Stimulated activated CD4-positive, alpha-beta T cell treated with anti-CD3 and anti-CD28 coated beads, TNF-alpha, amount 100 ng/mL, for 48 hours (primary cell): ENCODE data around the gene GPR171.
"Not testable (repeated sequence)": the region's sequence is repeated elsewhere in the genome, so short reads cannot be mapped to it uniquely, and the experiment has no call there.

ENCODE experiments used
- DNase-seq, 3 donors: peaks; one replicate each; pipeline ENCODE4 v3.0.0-alpha.2; 2020; ENCODE audit warnings: low read depth in 3 of 3

Gene GPR171, protein sequence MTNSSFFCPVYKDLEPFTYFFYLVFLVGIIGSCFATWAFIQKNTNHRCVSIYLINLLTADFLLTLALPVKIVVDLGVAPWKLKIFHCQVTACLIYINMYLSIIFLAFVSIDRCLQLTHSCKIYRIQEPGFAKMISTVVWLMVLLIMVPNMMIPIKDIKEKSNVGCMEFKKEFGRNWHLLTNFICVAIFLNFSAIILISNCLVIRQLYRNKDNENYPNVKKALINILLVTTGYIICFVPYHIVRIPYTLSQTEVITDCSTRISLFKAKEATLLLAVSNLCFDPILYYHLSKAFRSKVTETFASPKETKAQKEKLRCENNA

DNA sequence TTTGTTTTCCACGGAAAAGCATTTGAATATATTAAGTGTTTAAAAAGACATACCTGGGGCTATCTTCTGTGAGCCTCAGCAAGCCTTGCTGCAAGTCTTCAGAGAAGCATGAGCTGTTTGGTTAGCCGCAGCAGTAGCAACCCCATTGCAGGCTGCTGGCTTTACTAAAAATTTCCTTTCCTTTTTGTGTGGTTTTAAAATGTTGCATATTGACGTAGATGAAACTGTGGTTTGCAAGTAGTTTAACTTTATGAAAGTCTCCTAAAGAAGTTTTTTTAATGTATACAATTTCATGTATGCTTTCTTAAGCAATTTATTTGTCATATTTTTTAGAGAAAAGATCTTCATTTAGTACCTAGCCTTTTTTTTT lies at the start of gene GPR171:
Gene GPR171 (minus strand): TSS at position 166 of the 370 bp plus-strand sequence. CDS start 3,830 bp downstream, outside the sequence.
- DNase-seq = peak in 2 of 3 donors; percentile 40 to 67

DNA sequence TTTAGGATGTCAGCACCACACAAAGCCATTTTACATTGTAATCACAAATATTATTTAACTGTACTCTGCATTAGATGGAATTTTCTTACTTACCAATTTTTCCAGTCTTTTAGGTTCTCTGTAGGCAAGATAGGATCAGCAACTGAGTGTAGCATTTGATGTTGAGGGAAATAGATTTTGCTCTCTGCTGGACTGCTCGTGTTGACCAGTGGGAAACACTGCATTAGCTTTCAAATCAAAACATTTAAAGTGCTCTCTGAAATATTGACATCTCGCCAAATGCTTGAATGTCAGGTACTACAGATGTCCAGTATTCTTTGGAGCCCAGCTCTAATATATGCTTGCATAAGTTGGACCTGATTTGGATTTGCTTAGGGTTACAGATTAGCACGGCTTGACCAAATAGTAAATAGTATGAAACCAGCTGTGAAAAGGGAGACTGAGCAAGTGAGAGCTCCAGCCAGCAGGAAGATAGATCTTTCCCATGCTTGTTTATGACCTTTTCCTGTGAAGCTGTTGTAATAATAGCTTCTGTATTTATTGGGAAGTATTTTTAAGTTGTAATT lies 45.8 kb upstream of the GPR171 start:
- no peak for DNase-seq

- not testable (repeated sequence) for DNase-seq
These were observed 39.0 kb upstream of the GPR171 start for GRCh38 chr3:151242006-151242405.

DNA sequence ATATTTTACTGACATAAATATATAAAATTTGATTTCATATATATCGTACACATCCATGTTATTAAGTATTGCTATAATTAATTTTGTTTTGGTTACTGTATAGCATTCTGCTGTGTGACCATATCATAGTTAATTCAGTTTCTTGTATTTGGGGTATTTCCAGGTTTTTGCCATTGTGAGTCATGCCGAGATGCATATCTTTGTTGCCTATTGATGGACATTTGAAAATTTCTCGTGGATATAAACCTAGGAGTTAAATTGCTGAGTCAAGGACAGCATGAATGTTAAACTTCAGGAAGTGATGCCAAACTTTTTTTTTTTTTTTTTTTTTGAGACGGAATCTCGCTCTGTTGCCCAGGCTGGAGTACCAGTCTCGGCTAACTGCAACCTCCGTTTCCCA lies 33.7 kb upstream of the GPR171 start:
- DNase-seq = no peak

DNA sequence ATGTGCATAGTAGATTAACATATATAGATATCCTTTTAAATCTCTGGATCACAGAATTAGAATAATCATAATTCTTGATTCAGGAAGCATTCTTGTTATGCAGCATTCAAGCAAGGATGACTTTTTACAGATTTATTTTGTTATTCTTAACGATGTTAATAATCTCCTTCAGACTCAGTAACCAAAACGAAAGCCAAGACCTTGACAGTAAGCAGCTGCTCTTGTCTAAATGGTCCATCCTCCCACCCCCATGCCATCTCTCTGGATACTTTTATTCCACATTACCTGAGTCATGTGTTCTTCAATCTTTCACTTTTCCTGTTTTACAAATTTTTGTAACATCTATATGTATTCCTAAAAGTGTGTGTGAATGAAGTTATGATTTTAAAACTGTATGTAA lies 33.3 kb upstream of the GPR171 start:
- no peak for DNase-seq

GRCh38 chr3:151234825-151235224 lies 31.8 kb upstream of the GPR171 start:
- DNase-seq = no peak

- DNase-seq = no peak
These were observed 30.0 kb upstream of the GPR171 start for GRCh38 chr3:151232991-151233390.

DNA sequence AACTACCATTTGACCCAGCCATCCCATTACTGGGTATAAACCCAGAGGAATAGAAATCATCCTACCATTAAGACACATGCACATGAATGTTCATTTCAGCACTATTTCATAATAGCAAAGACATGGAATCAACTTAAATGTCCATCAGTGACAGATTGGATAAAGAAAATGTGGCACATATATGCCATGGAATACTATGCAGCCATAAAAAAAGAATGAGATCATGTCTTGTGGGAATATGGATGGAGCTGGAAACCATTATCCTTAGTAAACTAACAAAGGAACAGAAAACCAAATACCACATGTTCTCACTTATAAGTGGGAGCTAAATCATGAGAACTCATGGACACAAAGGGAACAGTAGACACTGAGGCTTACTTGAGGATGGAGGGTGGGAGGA lies 29.4 kb upstream of the GPR171 start:
- DNase-seq = not testable (repeated sequence)

- no peak for DNase-seq
These were observed 27.6 kb upstream of the GPR171 start for GRCh38 chr3:151230646-151231045.

GRCh38 chr3:151228666-151229040 lies 25.6 kb upstream of the GPR171 start:
- no peak for DNase-seq

GRCh38 chr3:151227807-151228665 lies 25.0 kb upstream of the GPR171 start:
- peak; percentile 64 to 70 (median 67) for DNase-seq

DNA sequence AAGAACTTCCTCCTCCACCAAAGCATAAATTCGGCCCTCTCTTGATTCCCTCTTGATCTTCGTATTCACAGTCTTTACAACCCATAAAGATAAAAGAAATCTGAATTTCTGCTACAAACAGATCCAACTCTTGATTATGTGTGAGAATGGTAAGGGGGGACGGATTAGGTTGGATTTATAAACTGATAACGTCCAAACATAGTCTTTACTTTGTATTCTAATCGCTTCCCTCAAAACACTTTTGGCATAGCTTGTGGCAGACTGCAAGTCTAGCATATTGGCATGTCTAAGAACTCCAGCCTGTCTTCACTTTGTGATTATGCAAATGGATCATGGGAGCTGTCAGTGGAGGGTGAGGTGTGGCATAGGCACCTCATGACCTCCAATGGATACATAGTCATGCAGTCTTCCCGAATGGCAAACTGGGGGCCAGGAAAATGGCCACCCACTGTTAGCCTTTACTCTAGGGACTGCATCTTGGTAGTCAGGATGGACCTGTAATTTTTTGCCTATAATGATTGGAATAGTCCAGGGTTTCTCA lies 24.3 kb upstream of the GPR171 start:
- DNase-seq = no peak

GRCh38 chr3:151226825-151227224 lies 23.8 kb upstream of the GPR171 start:
- DNase-seq = no peak

GRCh38 chr3:151226088-151226563 lies 23.1 kb upstream of the GPR171 start:
- no peak for DNase-seq

- DNase-seq = no peak
These were observed 22.3 kb upstream of the GPR171 start for GRCh38 chr3:151225040-151225975.

DNA sequence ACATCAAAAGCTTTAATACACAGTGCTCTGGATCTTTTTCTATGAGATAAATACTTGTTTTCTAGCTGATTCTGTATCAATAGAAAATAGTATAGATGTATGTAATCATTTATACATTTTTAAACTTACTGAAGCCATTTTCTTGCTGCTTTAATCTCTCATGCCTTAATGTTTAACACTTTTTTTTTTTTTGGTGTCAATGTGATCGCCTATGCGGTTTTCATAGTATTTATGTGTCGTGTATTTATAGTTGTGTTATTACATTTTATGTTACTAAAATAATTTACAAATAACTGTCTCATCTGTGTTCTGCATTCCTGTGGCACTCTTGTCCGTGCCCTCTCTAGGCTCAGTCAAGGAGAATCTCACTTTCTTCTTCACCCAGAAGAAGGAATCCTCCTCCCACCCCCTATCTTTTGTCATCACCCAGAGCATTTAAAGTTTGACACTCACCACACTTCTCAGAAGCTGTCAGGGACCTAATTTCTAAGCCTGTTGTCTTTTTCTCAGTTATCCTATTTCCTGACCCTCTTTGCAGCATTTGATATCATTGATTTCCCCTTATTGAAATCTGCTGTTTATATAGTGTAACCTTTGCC lies 21.4 kb upstream of the GPR171 start:
- no peak for DNase-seq

DNA sequence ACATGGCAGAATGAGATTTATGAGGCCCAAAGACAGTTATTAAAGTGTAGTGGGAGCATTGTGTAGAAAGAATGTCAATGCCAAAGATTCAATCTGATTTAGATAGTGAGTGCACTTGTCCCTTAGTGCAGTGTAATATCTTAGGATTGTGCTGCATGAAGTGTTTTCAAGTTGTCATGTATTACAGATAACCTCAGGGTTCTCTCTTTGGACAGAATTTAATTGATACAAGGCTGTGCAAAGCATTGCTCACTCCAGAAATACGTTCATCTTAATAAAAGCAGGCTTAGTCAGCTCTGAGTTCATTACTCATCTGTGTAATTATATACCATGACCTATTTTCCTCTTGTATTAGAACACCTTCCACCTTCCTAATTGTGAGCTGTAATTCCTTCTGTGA lies 16.0 kb upstream of the GPR171 start:
- no peak for DNase-seq

- no peak for DNase-seq
These were observed 15.1 kb upstream of the GPR171 start for GRCh38 chr3:151218136-151218535.

- no peak for DNase-seq
These were observed 13.9 kb upstream of the GPR171 start for GRCh38 chr3:151216641-151217607.

GRCh38 chr3:151214459-151214858 lies 11.4 kb upstream of the GPR171 start:
- no peak for DNase-seq
